SK-N-DZ (cell line): ENCODE results near the gene IL22. TPM values are rescaled to one million over a fixed set of nuclear protein-coding genes. Genes with fewer than 3 reads are reported as not detected.
A peak's percentile ranks its signal among the peaks of the same experiment; 100 is the strongest.

Experiments used
- DNase-seq: peaks from one replicate; pipeline ENCODE4 v3.0.0-alpha.2; 2015; ENCODE audit warnings: low spot score
- polyA plus RNA-seq, 2 experiments: library from polyadenylated mRNA; depleted of rRNA; stranded (reverse); fragments of >200 nt; gene quantifications; 2 replicates each; pipeline ENCODE4 v1.2.3, GENCODE V29; 2014

The IL22 gene, protein sequence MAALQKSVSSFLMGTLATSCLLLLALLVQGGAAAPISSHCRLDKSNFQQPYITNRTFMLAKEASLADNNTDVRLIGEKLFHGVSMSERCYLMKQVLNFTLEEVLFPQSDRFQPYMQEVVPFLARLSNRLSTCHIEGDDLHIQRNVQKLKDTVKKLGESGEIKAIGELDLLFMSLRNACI
- polyA plus RNA-seq (2014; cell fraction: cytosol; rRNA removed), result not detected in 2 replicates
- not detected in 2 replicates for polyA plus RNA-seq (2014; cell fraction: nucleus; rRNA removed)

DNA sequence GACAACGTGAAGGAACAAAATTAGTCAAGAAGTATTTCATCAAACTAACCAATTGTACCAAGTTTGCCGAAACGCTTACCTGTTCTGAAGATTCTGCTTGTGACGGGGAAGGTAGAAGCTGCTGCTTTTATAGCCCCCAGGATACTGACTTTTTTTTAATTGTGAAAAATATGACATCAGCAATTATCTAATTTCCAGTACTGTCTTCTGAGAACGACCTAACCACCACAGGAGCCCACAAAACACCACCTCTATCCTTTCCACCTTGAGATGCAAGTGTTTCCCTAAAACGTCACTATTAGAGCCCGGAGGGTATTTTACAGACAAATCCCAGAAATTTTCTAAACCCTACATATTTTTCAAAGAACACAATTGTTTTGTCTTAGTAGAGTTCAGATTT lies at the start of gene IL22:
TSS of gene IL22 (minus strand) at position 101 of the 400 bp plus-strand sequence. CDS start 156 bp downstream, outside the sequence.
- no peak for DNase-seq

DNA sequence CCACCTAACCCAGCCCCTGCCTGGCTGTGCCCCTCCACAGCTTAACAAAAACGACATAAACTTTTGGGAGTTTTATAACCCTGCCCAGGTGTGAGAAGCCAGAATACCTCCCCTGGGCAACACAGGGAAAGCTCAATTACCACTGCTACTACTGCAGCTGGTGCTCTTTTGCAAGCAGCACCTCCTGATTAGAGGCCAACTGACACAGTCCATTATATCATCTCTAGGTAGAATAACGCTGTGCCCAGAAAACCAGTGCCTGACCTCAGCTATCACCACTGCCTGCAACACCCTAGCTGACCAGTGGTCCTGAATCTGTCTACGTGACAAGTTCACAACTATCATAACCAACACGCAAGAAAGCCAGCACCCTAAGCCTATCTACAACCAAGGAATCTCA lies 44.5 kb upstream of the IL22 start:
- no peak for DNase-seq

DNA sequence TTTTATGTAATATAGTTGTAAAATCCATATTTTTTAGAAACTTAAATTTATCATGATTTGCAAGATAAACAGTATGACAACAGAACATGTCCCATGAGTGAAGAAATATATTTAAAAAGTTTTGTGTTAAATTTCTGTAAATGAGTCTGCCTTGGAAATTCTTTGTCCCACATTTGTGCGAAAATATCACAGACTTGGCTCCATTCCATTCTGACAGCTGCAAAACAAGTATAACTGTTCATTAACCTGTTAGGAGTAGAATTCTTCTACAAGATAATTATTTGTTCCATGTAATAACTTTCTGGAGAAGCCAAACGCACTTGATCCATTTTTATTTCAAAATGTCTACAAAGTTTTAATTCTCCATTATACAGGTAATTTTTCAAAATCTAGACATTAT lies 40.8 kb upstream of the IL22 start:
- DNase-seq, result no peak

DNA sequence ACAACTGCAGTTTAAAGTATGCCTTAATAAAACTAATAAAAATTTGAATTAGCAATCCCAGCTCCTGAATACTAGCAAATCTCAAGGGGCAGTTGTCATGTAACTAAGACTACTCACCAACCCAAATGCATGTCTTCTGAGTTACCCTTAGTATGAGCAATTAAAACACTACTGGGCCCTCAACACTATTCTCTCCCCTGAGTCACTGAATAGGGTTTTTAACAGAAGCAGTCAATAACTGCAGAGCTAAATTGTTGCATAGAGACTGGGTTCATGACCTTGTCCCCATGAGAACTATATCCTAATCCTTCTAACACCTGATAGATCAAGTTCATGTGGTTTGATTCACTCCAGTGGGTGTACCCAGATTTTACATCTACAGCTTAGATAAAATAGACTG lies 39.9 kb upstream of the IL22 start:
- DNase-seq, result no peak

DNA sequence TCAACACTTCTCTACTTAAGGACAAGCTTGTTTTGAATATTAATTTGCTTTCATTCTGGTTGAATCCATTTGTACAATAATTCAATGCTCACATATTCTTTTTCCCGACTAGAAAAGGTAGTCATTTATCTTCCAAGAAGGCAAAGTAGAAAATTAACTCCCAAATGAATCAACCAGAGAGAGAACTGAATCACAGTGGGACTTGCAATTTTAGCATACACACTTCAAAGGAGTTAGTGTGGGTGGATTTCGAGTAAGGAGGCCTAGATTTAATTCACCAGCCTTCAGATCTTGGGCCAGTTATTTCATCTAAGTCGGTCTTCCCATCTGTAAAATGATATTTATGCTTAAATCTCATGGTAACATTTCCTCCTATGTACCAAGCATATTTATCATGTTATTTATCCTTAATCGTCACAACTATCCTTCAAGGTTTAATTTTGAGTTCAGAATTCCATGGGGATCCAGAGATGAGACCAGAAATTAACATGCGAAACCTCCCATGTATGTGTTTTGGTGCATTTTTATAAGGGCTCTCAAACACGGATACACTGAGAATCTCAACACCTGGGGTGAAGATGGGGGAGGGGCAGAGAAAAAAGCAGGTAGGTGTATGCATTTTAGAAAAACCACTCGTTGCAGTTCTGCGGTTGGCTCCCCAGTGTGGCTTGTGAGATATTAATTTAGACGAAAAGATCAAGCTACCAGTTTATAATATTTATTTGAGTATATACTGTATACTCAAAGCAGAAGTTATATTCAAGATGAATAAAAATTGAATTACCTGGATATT lies 38.9 kb upstream of the IL22 start:
- no peak for DNase-seq

DNA sequence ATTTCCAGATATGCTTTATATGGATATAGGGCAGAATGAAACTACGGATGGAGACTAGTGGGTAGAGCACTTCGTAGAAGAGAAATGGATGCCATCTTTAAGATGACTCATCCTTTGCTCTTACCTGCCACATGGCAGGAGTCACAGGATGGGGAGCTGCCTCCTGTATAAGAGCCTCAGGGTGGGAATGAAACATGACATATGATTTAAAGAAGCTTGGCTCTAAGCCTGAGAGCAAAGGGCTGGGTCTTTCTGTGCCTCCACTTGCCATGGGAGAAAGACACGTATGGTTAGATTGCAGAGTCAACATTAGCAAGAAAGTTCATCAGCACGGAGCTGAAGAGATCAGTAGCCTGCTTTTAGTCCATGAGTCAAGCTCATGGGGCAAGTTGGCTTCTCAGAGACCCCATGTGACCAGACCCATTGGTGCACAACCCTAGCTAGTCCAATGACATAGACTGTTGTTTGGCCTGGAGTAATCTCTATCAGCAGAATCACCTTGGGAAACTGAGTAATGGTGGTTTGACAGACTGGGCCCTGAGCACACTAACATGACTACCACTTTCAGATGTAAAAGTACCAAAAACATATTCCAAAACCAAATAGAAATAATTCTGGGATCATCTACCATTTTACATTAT lies 38.1 kb upstream of the IL22 start:
- DNase-seq, result no peak

DNA sequence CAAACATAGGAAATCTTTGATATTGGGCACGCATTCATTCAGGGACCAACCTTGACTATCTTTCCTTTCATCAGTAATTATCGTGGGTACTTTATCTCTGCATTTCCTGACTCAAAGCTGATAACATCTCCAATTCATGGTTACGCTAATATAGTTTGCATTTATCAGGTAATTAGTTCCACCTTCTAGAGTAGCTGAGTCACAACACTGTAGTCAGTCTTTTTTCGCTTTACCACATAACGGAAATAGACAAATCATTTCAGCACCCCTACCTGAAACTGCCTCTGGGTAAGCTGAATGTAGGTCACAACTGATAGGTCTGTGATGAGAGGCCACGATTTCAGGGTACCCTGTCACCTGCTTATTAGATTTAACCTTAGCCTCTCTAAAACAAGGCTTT lies 36.7 kb upstream of the IL22 start:
- peak; percentile 14 for DNase-seq

DNA sequence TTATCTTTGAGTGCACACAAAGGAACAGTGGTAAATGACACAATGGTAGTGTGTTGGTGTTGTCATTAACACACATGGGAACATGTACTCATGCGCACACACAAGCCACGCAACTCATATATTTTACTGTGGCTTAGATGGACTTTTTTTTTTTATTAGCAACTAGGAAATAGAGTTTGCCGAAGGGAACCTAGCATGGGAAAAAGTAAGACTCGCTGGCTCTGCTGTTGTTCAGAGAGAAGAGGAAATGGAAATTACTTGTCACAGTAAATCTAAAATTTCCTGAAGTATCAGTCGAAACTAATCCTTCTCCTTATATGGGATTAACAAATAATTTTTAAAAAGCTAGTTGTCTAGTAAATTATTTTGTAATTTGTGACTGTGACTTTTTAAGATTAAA lies 33.7 kb upstream of the IL22 start:
- no peak for DNase-seq

DNA sequence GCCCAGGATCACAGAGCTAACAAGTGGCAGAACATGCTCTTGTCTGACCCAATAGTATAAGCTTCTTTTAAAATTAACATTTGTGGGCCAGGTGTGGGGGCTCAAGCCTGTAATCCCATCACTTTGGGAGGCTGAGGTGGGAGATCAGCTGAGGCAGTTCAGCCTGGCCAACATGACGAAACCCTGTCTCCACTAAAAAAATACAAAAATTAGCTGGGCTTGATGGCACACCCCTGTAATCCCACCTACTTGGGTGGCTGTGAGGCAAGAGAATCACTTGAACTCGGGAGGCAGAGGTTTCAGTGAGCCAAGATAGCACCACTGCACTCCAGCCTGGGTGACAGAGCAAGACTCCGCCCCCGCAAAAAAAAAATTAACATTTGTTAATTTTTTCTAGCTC lies 33.0 kb upstream of the IL22 start:
- no peak for DNase-seq

DNA sequence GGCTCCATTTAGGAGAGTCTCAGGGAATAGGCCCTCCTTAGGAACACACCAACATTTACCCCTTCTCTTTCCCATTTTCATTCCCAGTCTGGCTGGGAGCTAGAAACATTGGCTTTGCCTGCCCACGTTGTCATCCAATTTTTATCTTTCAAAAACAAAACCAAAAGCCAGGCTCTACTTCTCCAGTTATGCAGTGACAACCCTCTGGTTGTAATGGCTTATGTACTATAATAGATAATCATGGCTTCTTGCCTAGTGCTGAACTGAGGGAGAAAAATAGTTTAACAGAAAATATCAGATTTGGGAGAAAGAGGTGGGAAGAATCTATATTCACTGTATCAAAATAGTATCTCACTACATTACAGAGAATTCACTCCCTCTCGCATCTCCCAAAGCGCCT lies 32.1 kb upstream of the IL22 start:
- DNase-seq, result no peak

DNA sequence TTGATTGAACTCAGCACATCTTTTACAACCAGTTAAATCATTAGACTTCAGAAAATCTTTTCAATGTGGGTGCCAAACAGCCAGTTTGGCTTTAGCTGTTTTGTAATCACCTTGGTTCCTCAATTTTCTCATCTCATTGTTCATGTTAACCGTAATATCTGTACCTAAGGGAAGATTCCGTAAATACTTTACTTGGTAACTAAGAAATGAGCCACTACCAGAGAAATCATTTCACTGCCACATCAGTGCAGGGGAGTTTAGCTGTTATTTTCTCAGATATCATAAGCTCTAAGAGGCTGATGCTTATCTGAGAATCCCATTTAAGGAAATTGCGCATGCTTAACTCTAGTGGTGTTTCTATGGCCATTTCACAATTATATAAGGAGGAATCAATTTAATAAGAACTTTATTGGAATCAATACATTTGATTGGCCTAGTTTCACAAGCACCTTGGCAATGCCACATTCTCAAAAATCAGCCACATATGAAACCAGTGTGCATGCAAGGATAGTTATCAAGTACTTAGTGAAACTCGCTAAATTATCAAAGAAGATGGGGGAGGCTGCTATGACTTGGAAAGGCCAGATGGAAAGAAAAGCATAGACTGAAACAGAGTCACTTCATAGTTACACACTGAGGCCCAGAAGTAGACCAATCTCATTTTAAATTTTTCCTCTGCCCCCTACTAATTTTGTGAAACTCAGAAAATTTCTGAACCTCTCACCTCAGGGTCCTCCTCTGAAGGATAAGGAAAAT lies 28.1 kb upstream of the IL22 start:
- DNase-seq, result no peak

DNA sequence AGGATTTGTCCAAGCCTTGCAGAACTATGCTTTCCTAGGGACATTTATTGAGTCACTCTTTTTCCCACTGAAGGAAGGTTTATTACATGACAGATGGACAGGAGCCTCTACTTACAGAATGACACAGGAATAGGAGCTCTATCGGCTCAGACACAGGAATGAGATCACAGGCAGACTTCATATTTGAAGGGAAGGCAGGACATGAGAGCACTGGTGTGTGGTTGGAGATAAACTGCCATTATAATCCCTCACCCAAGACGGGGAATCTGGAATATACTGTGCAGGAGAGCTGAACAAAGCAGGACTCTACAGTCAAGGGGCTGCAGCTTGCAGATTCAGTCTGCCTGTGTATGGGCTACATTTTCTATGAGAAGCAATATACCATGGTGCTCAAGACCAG lies 26.8 kb upstream of the IL22 start:
- no peak for DNase-seq

DNA sequence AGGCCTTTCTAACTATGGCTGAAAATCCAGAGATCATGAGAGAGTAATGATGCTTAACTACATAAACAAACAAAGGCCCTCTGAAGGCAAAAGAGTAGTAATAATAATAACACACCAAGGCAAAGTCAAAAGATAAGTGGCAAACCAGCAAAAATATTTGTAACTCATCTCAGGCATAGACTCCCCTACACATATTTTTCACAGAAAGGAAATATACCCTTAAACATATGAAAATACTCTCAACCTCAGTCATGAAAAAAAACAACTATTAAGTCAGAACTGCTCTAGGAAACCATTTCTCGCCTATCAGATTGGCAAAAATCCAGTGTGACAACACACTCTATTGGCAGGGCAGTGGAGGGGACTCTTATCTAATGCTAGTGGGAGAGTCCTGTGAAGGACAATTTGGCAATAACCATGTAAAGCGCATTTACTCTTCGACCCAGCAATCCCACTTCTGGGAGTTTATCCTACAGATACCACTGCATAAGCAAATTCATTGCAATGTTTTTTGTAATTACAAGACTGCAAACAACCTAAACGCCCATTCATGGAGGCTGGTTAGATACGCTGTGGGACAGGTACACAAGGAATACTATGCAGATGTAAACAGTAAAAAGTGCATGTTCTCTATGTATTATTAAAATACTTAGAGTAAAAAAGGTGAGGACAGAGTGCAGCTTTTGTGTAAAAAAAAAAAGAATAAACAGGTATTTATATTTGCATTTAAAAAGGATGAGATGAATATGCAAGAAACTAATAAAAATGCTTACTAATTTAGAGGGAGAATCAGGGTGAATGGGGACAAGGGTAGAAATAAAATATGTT lies 26.0 kb upstream of the IL22 start:
- no peak for DNase-seq

DNA sequence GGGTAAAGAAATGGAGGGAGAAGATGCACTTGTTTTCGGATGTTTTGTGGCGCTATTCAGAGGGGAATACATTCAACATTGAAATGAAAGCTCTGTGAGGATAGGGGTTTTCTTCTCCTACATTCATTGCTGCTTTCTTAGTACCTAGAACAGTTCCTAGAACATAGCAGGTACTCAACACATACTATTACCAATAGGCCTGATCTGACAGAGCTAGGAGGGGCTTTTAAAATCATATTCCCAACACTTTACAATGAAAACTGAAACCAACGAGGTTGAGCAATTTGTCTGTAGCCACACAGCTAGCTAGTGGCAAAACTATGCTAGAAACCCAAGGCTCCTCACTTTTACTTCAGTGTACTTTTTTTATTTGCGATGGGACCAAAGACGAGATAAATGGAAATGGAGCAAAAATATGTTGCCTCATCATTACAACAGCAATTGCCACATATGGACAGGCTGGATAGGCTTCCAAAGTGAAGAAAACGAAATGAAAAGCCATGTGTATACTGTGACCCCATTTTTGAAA lies 23.1 kb upstream of the IL22 start:
- DNase-seq, result no peak

DNA sequence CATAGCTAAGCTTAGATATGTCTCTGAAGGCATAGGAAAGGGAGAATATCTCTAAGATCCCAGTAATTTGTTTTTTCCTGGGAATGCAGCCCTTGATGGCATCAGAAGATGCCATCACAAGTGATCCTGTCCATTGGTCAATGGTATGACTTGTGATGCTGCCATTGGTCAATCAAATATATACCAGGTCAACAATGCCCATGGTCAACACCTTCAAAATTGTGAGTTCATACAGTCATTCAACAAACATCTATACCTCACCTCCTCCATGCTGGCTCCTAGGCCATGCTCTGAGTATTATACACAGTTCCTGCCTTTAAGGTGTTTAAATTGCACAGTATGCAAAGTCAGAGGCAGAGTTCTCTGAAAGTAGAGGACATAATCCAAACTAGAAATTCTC lies 19.3 kb upstream of the IL22 start:
- no peak for DNase-seq

DNA sequence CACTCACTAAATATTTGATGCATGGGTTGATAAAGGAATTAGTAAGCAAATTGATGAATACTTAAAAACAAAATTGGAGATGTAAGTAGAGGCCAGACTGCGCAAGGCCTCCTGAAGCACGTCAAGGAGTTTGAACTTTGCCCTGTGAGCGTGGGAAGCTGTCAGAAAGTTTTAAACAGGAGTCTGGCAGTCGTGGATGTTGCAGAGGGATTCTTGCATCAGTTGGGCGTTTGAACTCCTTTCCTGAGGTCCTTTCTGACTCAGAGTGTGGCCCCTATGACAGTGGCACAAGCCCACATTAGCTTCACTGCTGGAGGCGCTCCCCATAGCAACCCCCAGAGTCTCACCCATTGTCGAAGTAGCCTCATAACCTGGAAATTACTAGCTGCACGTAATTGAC lies 17.9 kb upstream of the IL22 start:
- no peak for DNase-seq

DNA sequence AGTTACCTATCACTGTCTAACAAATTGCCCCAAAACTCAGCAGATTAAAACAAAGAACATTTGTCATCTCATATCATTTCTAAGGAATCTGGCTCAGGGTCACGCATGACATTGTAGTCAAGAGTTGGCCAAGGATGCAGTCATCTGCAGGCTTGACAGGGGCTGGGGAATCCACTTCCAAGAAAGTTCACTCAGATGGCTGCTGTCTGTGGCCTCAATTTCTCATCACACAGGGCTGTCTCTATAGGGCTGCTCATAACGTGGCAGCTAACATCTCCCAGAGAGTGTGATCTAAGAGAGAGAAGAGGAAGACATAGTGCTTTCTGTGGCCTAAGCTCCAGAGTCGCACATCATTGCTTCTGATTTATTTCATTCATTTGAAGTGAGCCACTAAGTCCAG lies 17.0 kb upstream of the IL22 start:
- no peak for DNase-seq

DNA sequence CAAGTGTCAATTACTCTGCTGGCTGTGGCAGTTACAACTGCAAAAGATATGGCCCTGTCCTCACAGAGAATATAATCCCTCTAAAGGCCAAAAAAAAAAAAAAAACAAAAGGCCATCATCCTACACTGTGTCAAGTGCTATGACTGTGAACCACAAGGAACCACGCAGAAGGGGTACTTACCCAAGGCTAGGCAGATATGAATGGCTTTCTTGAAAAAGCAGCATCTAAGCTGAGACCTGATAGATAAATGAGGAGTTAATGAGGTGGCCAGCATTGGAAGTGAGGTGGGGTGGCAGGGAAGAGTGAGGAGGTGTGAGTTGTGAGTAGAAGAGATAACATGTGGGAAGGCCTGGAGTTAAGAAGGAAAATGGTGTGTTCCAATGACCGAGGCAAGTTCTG lies 16.4 kb upstream of the IL22 start:
- DNase-seq, result no peak

DNA sequence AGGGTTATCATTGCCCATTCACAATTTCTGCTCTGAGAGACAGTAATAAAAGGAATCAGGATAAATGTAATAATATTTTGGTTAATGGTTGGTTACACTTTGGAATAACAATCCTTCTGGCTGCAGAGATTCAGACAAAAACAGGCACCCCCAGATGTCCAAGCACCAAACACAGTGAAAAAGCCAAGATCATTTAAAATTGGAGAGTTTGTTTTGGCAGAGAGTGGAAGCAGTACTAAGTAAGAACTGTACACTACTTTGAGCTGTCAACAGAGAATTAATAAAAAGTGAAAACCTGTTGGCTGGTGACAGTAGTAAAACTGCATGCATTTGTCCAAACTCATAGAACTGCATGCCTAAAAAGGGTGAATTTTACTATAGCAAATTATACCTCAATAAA lies 15.6 kb upstream of the IL22 start:
- DNase-seq, result no peak

DNA sequence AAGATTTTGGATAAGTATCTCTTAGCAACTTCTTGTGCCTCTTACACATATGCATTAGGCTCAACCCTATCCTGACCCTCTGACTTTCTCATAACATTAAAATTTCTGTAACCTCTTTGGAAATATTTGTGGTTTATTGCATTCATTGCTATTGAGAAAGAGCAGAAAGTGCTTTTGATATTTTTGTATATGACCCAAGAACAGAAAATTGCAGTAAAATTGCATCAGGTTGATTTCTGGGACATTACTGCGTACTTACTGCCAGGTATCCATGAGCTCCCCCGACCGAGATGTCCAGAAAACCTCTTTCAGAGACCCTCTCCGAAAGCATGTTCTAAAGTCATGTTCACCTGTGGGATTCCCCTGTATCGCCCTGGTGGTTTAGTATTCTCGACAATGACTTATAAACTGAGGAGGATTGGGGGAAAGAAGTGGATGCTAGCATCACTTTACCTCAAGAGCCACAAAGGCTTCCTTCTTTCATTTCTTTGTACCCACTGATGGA lies 14.5 kb upstream of the IL22 start:
- no peak for DNase-seq

DNA sequence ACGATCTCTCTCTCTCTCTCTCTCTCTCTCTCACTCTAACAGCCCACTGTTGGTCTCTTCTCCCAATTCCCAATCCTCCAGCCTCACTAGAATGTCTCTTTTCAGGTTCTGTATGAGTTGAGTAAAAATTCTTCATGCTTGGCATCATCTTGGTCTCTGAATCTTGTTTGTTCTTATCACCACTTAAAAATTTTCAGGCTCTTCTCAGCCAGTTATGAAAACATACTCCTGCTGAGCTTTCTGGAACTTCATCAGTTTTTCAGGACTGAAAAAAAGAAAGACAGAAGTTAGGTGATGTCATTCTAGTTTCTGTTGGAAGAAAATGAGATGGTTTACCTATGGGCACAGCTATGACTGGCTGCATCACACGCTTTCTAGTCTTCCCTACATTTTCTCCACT lies 11.5 kb upstream of the IL22 start:
- DNase-seq, result no peak
